ENCODE measurements around the gene TIMM9. TPM values are rescaled to one million over a fixed set of nuclear protein-coding genes. Genes with fewer than 3 reads are reported as not detected.

Gene TIMM9
- polyA plus RNA-seq: 10 to 100 TPM; 27.1 to 28.1 TPM

GRCh38 chr14:58427281-58428117 lies at the start of gene TIMM9, which contains the start of gene KIAA0586:
Gene TIMM9, minus strand, starts transcription at chr14:58427531. Its CDS starts 15,586 bp downstream, at chr14:58411945.
Gene KIAA0586, plus strand, starts transcription at chr14:58427719. Its CDS starts 546 bp downstream, at chr14:58428265.
- H3K27ac ChIP-seq (ENCODE audit: low read depth in 2 of 2, low read length in 1 of 2): peak within 1 kb of the TSS; percentile 88 to 89
- no peaks in the 10 kb centered on the region for H3K4me1 ChIP-seq (ENCODE audit: control insufficient read depth in 2 of 2, insufficient read depth in 2 of 2, low read length in 1 of 2)
- H3K27me3 ChIP-seq (ENCODE audit: control insufficient read depth in 1 of 2, insufficient read depth in 2 of 2, low read length in 2 of 2): no peaks in the 10 kb centered on the region
- H3K9me3 ChIP-seq (ENCODE audit: control insufficient read depth in 2 of 2, insufficient read depth in 1 of 2, low read depth in 1 of 2, low read length in 1 of 2): no peaks in the 10 kb centered on the region
- 0% methylated on average over 33 of the region's 33 CpGs for WGBS, 2 donors
- H3K4me3 ChIP-seq (ENCODE audit: low read depth in 1 of 2, low read length in 2 of 2): peak within 1 kb of the TSS; percentile 92 to 93
- H3K36me3 ChIP-seq (ENCODE audit: control insufficient read depth in 2 of 2, insufficient read depth in 2 of 2, low read length in 1 of 2): no peaks in the 10 kb centered on the region

DNA sequence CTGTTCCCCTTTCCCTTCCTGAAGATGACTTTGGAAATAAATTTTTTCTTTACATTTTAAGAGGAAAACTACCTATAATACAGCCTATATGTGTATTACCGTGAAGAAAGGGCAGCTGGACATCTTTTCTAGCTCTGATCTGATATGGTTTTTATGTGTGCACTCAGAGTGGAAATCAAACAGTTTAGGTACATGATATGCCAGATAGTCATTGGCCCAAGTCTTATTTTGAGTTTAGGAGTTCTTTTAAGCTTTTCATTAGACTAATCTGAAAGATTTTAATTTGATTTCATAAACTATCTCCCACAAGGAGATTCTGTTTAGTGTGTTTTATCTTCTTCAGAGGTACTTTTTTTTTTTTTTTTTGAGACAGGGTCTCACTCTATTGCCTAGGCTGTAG lies 49.0 kb upstream of the TIMM9 start:
- Histone ChIP-seq H3K4me1 (ENCODE audit: control insufficient read depth in 2 of 2, insufficient read depth in 2 of 2, low read length in 1 of 2) (no peaks in the 10 kb centered on the region), H3K4me3 (ENCODE audit: low read depth in 1 of 2, low read length in 2 of 2) (no peak overlapping the region), H3K27me3 (ENCODE audit: control insufficient read depth in 1 of 2, insufficient read depth in 2 of 2, low read length in 2 of 2) (no peaks in the 10 kb centered on the region), H3K36me3 (ENCODE audit: control insufficient read depth in 2 of 2, insufficient read depth in 2 of 2, low read length in 1 of 2) (peaks cover 0 to 4% of the 10 kb centered on the region in 2 donors), H3K9me3 (ENCODE audit: control insufficient read depth in 2 of 2, insufficient read depth in 1 of 2, low read depth in 1 of 2, low read length in 1 of 2) (no peaks in the 10 kb centered on the region), H3K27ac (ENCODE audit: low read depth in 2 of 2, low read length in 1 of 2) (no peak overlapping the region)
- WGBS, 2 donors: 96 to 100% methylated on average over 1 of the region's 1 CpG

GRCh38 chr14:58469309-58469708 lies 42.0 kb upstream of the TIMM9 start:
- Histone ChIP-seq H3K27ac (ENCODE audit: low read depth in 2 of 2, low read length in 1 of 2) (no peak overlapping the region), H3K4me1 (ENCODE audit: control insufficient read depth in 2 of 2, insufficient read depth in 2 of 2, low read length in 1 of 2) (no peaks in the 10 kb centered on the region), H3K36me3 (ENCODE audit: control insufficient read depth in 2 of 2, insufficient read depth in 2 of 2, low read length in 1 of 2) (peaks cover 0 to 6% of the 10 kb centered on the region in 2 donors), H3K4me3 (ENCODE audit: low read depth in 1 of 2, low read length in 2 of 2) (no peak overlapping the region), H3K27me3 (ENCODE audit: control insufficient read depth in 1 of 2, insufficient read depth in 2 of 2, low read length in 2 of 2) (no peaks in the 10 kb centered on the region), H3K9me3 (ENCODE audit: control insufficient read depth in 2 of 2, insufficient read depth in 1 of 2, low read depth in 1 of 2, low read length in 1 of 2) (no peaks in the 10 kb centered on the region)
- WGBS, 2 donors: 95 to 96% methylated on average over 5 of the region's 5 CpGs

DNA sequence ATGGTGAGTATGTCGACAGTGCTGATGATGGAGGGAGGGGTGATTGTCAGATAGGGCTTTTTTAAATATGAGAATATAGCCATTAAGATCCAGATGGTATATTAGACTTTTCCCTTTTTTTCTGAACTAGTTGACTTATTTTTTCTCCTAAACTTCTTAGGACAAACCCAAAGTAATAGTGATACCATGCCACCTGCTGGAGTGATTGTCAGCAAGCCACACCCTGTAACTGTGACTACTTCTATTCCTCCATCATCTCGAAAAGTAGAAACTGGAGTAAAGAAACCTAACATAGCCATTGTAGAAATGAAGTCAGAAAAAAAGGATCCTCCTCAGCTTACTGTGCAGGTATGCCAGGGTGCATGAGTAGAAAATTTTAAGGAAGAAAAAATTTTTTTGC lies 40.2 kb upstream of the TIMM9 start:
- Histone ChIP-seq H3K27me3 (ENCODE audit: control insufficient read depth in 1 of 2, insufficient read depth in 2 of 2, low read length in 2 of 2) (no peaks in the 10 kb centered on the region), H3K4me3 (ENCODE audit: low read depth in 1 of 2, low read length in 2 of 2) (no peak overlapping the region), H3K36me3 (ENCODE audit: control insufficient read depth in 2 of 2, insufficient read depth in 2 of 2, low read length in 1 of 2) (peaks cover 0 to 4% of the 10 kb centered on the region in 2 donors), H3K9me3 (ENCODE audit: control insufficient read depth in 2 of 2, insufficient read depth in 1 of 2, low read depth in 1 of 2, low read length in 1 of 2) (no peaks in the 10 kb centered on the region), H3K4me1 (ENCODE audit: control insufficient read depth in 2 of 2, insufficient read depth in 2 of 2, low read length in 1 of 2) (no peaks in the 10 kb centered on the region), H3K27ac (ENCODE audit: low read depth in 2 of 2, low read length in 1 of 2) (no peak overlapping the region)
- 94 to 95% methylated on average over 2 of the region's 2 CpGs for WGBS, 2 donors

GRCh38 chr14:58466459-58466858 lies 39.1 kb upstream of the TIMM9 start:
- Histone ChIP-seq H3K9me3 (ENCODE audit: control insufficient read depth in 2 of 2, insufficient read depth in 1 of 2, low read depth in 1 of 2, low read length in 1 of 2) (no peaks in the 10 kb centered on the region), H3K27ac (ENCODE audit: low read depth in 2 of 2, low read length in 1 of 2) (no peak overlapping the region), H3K4me1 (ENCODE audit: control insufficient read depth in 2 of 2, insufficient read depth in 2 of 2, low read length in 1 of 2) (no peaks in the 10 kb centered on the region), H3K4me3 (ENCODE audit: low read depth in 1 of 2, low read length in 2 of 2) (no peak overlapping the region), H3K36me3 (ENCODE audit: control insufficient read depth in 2 of 2, insufficient read depth in 2 of 2, low read length in 1 of 2) (peaks cover 0 to 4% of the 10 kb centered on the region in 2 donors), H3K27me3 (ENCODE audit: control insufficient read depth in 1 of 2, insufficient read depth in 2 of 2, low read length in 2 of 2) (no peaks in the 10 kb centered on the region)
- 89 to 97% methylated on average over 1 of the region's 1 CpG for WGBS, 2 donors

GRCh38 chr14:58465421-58465820 lies 38.1 kb upstream of the TIMM9 start:
- Histone ChIP-seq H3K36me3 (ENCODE audit: control insufficient read depth in 2 of 2, insufficient read depth in 2 of 2, low read length in 1 of 2) (peaks cover 0 to 4% of the 10 kb centered on the region in 2 donors), H3K27ac (ENCODE audit: low read depth in 2 of 2, low read length in 1 of 2) (no peak overlapping the region)
- WGBS, 2 donors: 79 to 81% methylated on average over 2 of the region's 2 CpGs

DNA sequence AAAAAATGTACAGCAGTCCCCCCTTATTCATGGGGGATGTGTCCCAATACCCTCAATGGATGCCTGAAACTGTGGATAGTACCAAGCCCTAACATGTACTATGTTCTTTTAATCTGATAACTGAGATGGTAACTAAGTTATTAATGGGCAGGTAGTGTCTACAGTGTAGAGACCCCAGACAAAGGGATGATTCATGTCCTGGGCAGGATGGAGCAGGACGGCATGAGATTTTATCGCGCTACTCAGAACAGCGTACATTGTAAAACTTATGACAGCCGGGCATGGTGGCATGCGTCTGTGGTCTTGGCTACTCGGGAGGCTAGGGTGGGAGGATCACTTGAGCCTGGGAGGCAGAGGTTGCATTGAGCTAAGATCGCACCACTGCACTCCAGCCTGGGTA lies 37.3 kb upstream of the TIMM9 start:
- WGBS, 2 donors: 96 to 98% methylated on average over 8 of the region's 8 CpGs
- Histone ChIP-seq H3K36me3 (ENCODE audit: control insufficient read depth in 2 of 2, insufficient read depth in 2 of 2, low read length in 1 of 2) (peaks cover 0 to 4% of the 10 kb centered on the region in 2 donors), H3K9me3 (ENCODE audit: control insufficient read depth in 2 of 2, insufficient read depth in 1 of 2, low read depth in 1 of 2, low read length in 1 of 2) (no peaks in the 10 kb centered on the region), H3K27me3 (ENCODE audit: control insufficient read depth in 1 of 2, insufficient read depth in 2 of 2, low read length in 2 of 2) (no peaks in the 10 kb centered on the region), H3K27ac (ENCODE audit: low read depth in 2 of 2, low read length in 1 of 2) (no peak overlapping the region), H3K4me3 (ENCODE audit: low read depth in 1 of 2, low read length in 2 of 2) (no peak overlapping the region), H3K4me1 (ENCODE audit: control insufficient read depth in 2 of 2, insufficient read depth in 2 of 2, low read length in 1 of 2) (no peaks in the 10 kb centered on the region)

More at GRCh38 chr14:58465421-58465820, 38.1 kb upstream of the TIMM9 start:
- Histone ChIP-seq H3K9me3 (ENCODE audit: control insufficient read depth in 2 of 2, insufficient read depth in 1 of 2, low read depth in 1 of 2, low read length in 1 of 2) (no peaks in the 10 kb centered on the region), H3K27me3 (ENCODE audit: control insufficient read depth in 1 of 2, insufficient read depth in 2 of 2, low read length in 2 of 2) (no peaks in the 10 kb centered on the region), H3K4me3 (ENCODE audit: low read depth in 1 of 2, low read length in 2 of 2) (no peak overlapping the region), H3K4me1 (ENCODE audit: control insufficient read depth in 2 of 2, insufficient read depth in 2 of 2, low read length in 1 of 2) (no peaks in the 10 kb centered on the region)

GRCh38 chr14:58463147-58463546 lies 35.8 kb upstream of the TIMM9 start:
- H3K36me3 ChIP-seq (ENCODE audit: control insufficient read depth in 2 of 2, insufficient read depth in 2 of 2, low read length in 1 of 2): no peaks in the 10 kb centered on the region
- WGBS, 2 donors: 100% methylated on average over 2 of the region's 2 CpGs
- no peaks in the 10 kb centered on the region for H3K27me3 ChIP-seq (ENCODE audit: control insufficient read depth in 1 of 2, insufficient read depth in 2 of 2, low read length in 2 of 2)
- no peak overlapping the region for H3K27ac ChIP-seq (ENCODE audit: low read depth in 2 of 2, low read length in 1 of 2)
- H3K9me3 ChIP-seq (ENCODE audit: control insufficient read depth in 2 of 2, insufficient read depth in 1 of 2, low read depth in 1 of 2, low read length in 1 of 2): no peaks in the 10 kb centered on the region
- no peak overlapping the region for H3K4me3 ChIP-seq (ENCODE audit: low read depth in 1 of 2, low read length in 2 of 2)
- H3K4me1 ChIP-seq (ENCODE audit: control insufficient read depth in 2 of 2, insufficient read depth in 2 of 2, low read length in 1 of 2): no peaks in the 10 kb centered on the region

- H3K27ac ChIP-seq (ENCODE audit: low read depth in 2 of 2, low read length in 1 of 2): no peak overlapping the region
- H3K36me3 ChIP-seq (ENCODE audit: control insufficient read depth in 2 of 2, insufficient read depth in 2 of 2, low read length in 1 of 2): no peaks in the 10 kb centered on the region
- no peaks in the 10 kb centered on the region for H3K4me1 ChIP-seq (ENCODE audit: control insufficient read depth in 2 of 2, insufficient read depth in 2 of 2, low read length in 1 of 2)
- WGBS, 2 donors: 87 to 98% methylated on average over 2 of the region's 2 CpGs
- H3K27me3 ChIP-seq (ENCODE audit: control insufficient read depth in 1 of 2, insufficient read depth in 2 of 2, low read length in 2 of 2): no peaks in the 10 kb centered on the region
- no peak overlapping the region for H3K4me3 ChIP-seq (ENCODE audit: low read depth in 1 of 2, low read length in 2 of 2)
- H3K9me3 ChIP-seq (ENCODE audit: control insufficient read depth in 2 of 2, insufficient read depth in 1 of 2, low read depth in 1 of 2, low read length in 1 of 2): no peaks in the 10 kb centered on the region
Measured at GRCh38 chr14:58460772-58461171, 33.4 kb upstream of the TIMM9 start.
